ENCODE results near the gene ENAH.
A peak's percentile ranks its signal among the peaks of the same experiment; 100 is the strongest.
"Not testable (repeated sequence)": the region's sequence is repeated elsewhere in the genome, so short reads cannot be mapped to it uniquely, and the experiment has no call there.

Gene ENAH

GRCh38 chr1:225484657-225485214, 168.2 kb downstream of the ENAH start:
- DNase-seq: no peak

- DNase-seq: no peak
Measured at GRCh38 chr1:225483818-225484656, 168.9 kb downstream of the ENAH start.

GRCh38 chr1:225482421-225482950, 170.4 kb downstream of the ENAH start:
- DNase-seq: no peak

- no peak for DNase-seq
Measured at GRCh38 chr1:225481738-225482137, 171.2 kb downstream of the ENAH start.

GRCh38 chr1:225480825-225481434, 172.0 kb downstream of the ENAH start:
- DNase-seq: peak; percentile 31

- DNase-seq: no peak
Measured at GRCh38 chr1:225479996-225480720, 172.8 kb downstream of the ENAH start.

- no peak for DNase-seq
Measured at GRCh38 chr1:225479341-225479740, 173.6 kb downstream of the ENAH start.

GRCh38 chr1:225477296-225477911, 175.5 kb downstream of the ENAH start:
- DNase-seq: no peak

- DNase-seq: no peak
Measured at GRCh38 chr1:225476538-225476988, 176.4 kb downstream of the ENAH start.

GRCh38 chr1:225476100-225476511, 176.8 kb downstream of the ENAH start:
- no peak for DNase-seq

- DNase-seq: peak; percentile 46
Measured at GRCh38 chr1:225474986-225475820, 177.7 kb downstream of the ENAH start.

GRCh38 chr1:225474439-225474985, 178.4 kb downstream of the ENAH start:
- DNase-seq: no peak

GRCh38 chr1:225473676-225474438, 179.1 kb downstream of the ENAH start:
- DNase-seq: not testable (repeated sequence)

- DNase-seq: not testable (repeated sequence)
Measured at GRCh38 chr1:225473266-225473665, 179.7 kb downstream of the ENAH start.

- DNase-seq: no peak
Measured at GRCh38 chr1:225471453-225472301, 181.2 kb downstream of the ENAH start.

GRCh38 chr1:225471109-225471452, 181.8 kb downstream of the ENAH start:
- DNase-seq: no peak

- no peak for DNase-seq
Measured at GRCh38 chr1:225470211-225471108, 182.5 kb downstream of the ENAH start.

- DNase-seq: no peak
Measured at GRCh38 chr1:225469051-225469450, 183.9 kb downstream of the ENAH start.

Data from GDM1 (cell line).